KMS-11 (cell line): Measurements from ENCODE around the gene DNM1L.

Experiments
- H2AFZ ChIP-seq: fragments of 200-600 bp; sonication (generic); 2 replicates; pipeline ENCODE4 v1.6.1; 2016; ENCODE audit warnings: antibody characterized with exemption, mixed run types, low read depth
- H3K27ac ChIP-seq: fragments of 200-600 bp; sonication (generic); 2 replicates; pipeline ENCODE4 v1.6.1; 2016; ENCODE audit warnings: mild to moderate bottlenecking, mixed run types
- H3K27me3 ChIP-seq: fragments of 200-600 bp; sonication (generic); 2 replicates; pipeline ENCODE4 v1.6.1; 2017; ENCODE audit warnings: mild to moderate bottlenecking, low read depth, mixed run types, moderate library complexity; ENCODE audit not compliant: insufficient read depth
- H3K36me3 ChIP-seq: fragments of 200-600 bp; sonication (generic); 2 replicates; pipeline ENCODE4 v1.6.1; 2017; ENCODE audit warnings: mild to moderate bottlenecking, mixed run types; ENCODE audit not compliant: insufficient read depth
- H3K4me1 ChIP-seq: fragments of 200-600 bp; sonication (generic); 2 replicates; pipeline ENCODE4 v1.6.1; 2016; ENCODE audit warnings: mild to moderate bottlenecking, low read depth, mixed run types; ENCODE audit not compliant: poor library complexity, severe bottlenecking
- H3K4me2 ChIP-seq: fragments of 200-600 bp; sonication (generic); 2 replicates; pipeline ENCODE4 v1.7.0; 2016; ENCODE audit warnings: mild to moderate bottlenecking, mixed run types
- H3K4me3 ChIP-seq: fragments of 200-600 bp; sonication (generic); IDR thresholded peaks from 2 replicates; pipeline ENCODE4 v1.6.1; 2017; ENCODE audit warnings: low read depth, low read length, mixed read lengths; ENCODE audit not compliant: insufficient read depth
- H3K79me2 ChIP-seq: fragments of 200-600 bp; sonication (generic); 2 replicates; pipeline ENCODE4 v1.6.1; 2016; ENCODE audit warnings: low read depth, mixed run types; ENCODE audit not compliant: insufficient read depth
- H3K9ac ChIP-seq: fragments of 200-600 bp; sonication (generic); 2 replicates; pipeline ENCODE4 v1.6.1; 2016; ENCODE audit warnings: mild to moderate bottlenecking, mixed run types
- H4K20me1 ChIP-seq: fragments of 200-600 bp; sonication (generic); 2 replicates; pipeline ENCODE4 v1.6.1; 2016; ENCODE audit warnings: mild to moderate bottlenecking, mixed run types; ENCODE audit not compliant: insufficient read depth
- CTCF ChIP-seq: fragments of 200-600 bp; sonication (generic); conservative IDR thresholded peaks from 2 replicates; pipeline ENCODE4 v1.6.1; 2017; ENCODE audit warnings: low read depth, mild to moderate bottlenecking, antibody characterized with exemption, low read length, moderate library complexity, mixed read lengths

Gene DNM1L

GRCh38 chr12:32770141-32770540 lies 91.0 kb downstream of the DNM1L start:
- no peak for TF ChIP-seq CTCF
- Histone ChIP-seq H3K36me3 (no peaks in the 10 kb centered on the region), H3K27me3 (no peaks in the 10 kb centered on the region), H2AFZ (no peak overlapping the region), H3K79me2 (no peaks in the 10 kb centered on the region), H3K4me2 (no peak overlapping the region), H3K9ac (no peak overlapping the region), H4K20me1 (no peaks in the 10 kb centered on the region), H3K27ac (no peak overlapping the region), H3K4me1 (peaks cover 8% of the 10 kb centered on the region), H3K4me3 (no peak overlapping the region)

GRCh38 chr12:32773691-32774090 lies 94.6 kb downstream of the DNM1L start:
- Histone ChIP-seq H2AFZ (no peak overlapping the region), H3K4me2 (no peak overlapping the region), H3K4me3 (no peak overlapping the region), H3K4me1 (no peaks in the 10 kb centered on the region), H4K20me1 (no peaks in the 10 kb centered on the region), H3K36me3 (no peaks in the 10 kb centered on the region), H3K9ac (no peak overlapping the region), H3K27me3 (no peaks in the 10 kb centered on the region), H3K27ac (no peak overlapping the region), H3K79me2 (no peaks in the 10 kb centered on the region)
- no peak for TF ChIP-seq CTCF

DNA sequence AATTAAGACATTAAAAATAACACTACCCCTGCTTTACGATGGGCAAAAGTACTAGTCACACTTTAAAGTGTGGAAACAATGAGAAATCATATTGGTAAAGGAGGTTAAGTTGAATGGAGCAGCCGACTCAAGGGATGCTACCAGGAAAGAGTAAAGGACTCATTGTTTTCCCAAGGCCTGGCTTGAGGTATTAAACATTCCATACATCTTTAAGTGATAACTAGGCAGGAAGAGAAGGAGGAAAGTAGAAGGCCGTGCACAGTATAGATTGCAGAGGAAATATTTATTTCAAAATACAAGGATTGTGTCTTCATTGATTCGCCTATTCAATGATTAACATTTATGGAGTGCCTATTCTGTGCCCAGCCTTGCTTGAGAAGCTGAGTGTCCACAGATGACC lies 97.2 kb downstream of the DNM1L start:
- Histone ChIP-seq H3K27me3 (no peaks in the 10 kb centered on the region), H2AFZ (no peak overlapping the region), H3K4me3 (no peak overlapping the region), H4K20me1 (no peaks in the 10 kb centered on the region), H3K4me1 (no peaks in the 10 kb centered on the region), H3K36me3 (no peaks in the 10 kb centered on the region), H3K27ac (no peak overlapping the region), H3K4me2 (no peak overlapping the region), H3K79me2 (no peaks in the 10 kb centered on the region), H3K9ac (no peak overlapping the region)
- no peak for TF ChIP-seq CTCF

GRCh38 chr12:32777159-32777558 lies 98.1 kb downstream of the DNM1L start:
- H3K79me2 ChIP-seq, result no peaks in the 10 kb centered on the region
- no peak overlapping the region for H3K4me2 ChIP-seq
- H4K20me1 ChIP-seq, result no peaks in the 10 kb centered on the region
- H2AFZ ChIP-seq, result no peak overlapping the region
- H3K4me1 ChIP-seq, result no peaks in the 10 kb centered on the region
- H3K27ac ChIP-seq, result no peak overlapping the region
- H3K9ac ChIP-seq, result no peak overlapping the region
- TF ChIP-seq CTCF, result no peak
- H3K4me3 ChIP-seq, result no peak overlapping the region
- no peaks in the 10 kb centered on the region for H3K27me3 ChIP-seq
- no peaks in the 10 kb centered on the region for H3K36me3 ChIP-seq
